ENCODE data around the gene B4GALNT1. TPM values are rescaled to one million over a fixed set of nuclear protein-coding genes. Genes with fewer than 3 reads are reported as not detected.

The B4GALNT1 gene
- total RNA-seq, 1 experiment from 2014 or later = 31.3 TPM

- H3K9ac ChIP-seq (ENCODE audit: low read length) = no peak overlapping the region
- H2AFZ ChIP-seq (ENCODE audit: low read depth, low read length, poor library complexity, severe bottlenecking) = no peak overlapping the region
- ChIA-PET RAD21 (ENCODE audit: low non-redundant PET in 1 of 2, low total read pairs in 2 of 2, uncharacterized antibody in 2 of 2, unreplicated experiment in 2 of 2) (no interaction called here), POLR2A (no interaction called here), CTCF (no interaction called here)
- H3K36me3 ChIP-seq (ENCODE audit: control insufficient read depth in 1 of 2, insufficient read depth in 2 of 2, low read length in 2 of 2) = no peaks in the 10 kb centered on the region
- no peaks in the 10 kb centered on the region for H3K79me2 ChIP-seq (ENCODE audit: insufficient read depth, low read length)
- no peaks in the 10 kb centered on the region for H3K4me1 ChIP-seq (ENCODE audit: control insufficient read depth in 1 of 2, insufficient read depth in 2 of 2, low read length in 2 of 2)
- no peaks in the 10 kb centered on the region for H4K20me1 ChIP-seq (ENCODE audit: insufficient read depth)
- no TSS peak for BruUV-seq (replicated peaks)
- no peak overlapping the region for H3K27ac ChIP-seq (ENCODE audit: low read depth, low read length)
- DNase-seq (ENCODE audit: low read depth, low spot score) = no peak
- H3K9me2 ChIP-seq (ENCODE audit: insufficient read depth) = no peaks in the 10 kb centered on the region
- intact Hi-C loops (cut with micrococcal nuclease) = no loop called here
- no peaks in the 10 kb centered on the region for H3K27me3 ChIP-seq (ENCODE audit: insufficient read depth, low read length)
- TF ChIP-seq CBX3 (IDR thresholded peaks at IDR 0.05; ENCODE audit: low read depth) (no peak), CTCF (IDR thresholded peaks at IDR 0.05 in 2 of 3, conservative IDR thresholded peaks at IDR 0.05 in 1 of 3; ENCODE audit: borderline replicate concordance in 1 of 3, insufficient read depth in 1 of 3, low read depth in 2 of 3, low read length in 2 of 3) (no peak), CEBPB (IDR thresholded peaks at IDR 0.05; ENCODE audit: low read depth) (no peak), SP1 (IDR thresholded peaks at IDR 0.05; ENCODE audit: low read depth) (no peak), SRF (IDR thresholded peaks at IDR 0.05; ENCODE audit: low read depth) (no peak), RAD21 (IDR thresholded peaks at IDR 0.05; ENCODE audit: low read depth) (no peak), EZH2 (IDR thresholded peaks at IDR 0.05) (no peak), ZFX (IDR thresholded peaks at IDR 0.05) (no peak), ATF3 (IDR thresholded peaks at IDR 0.05) (no peak), EZH2phosphoT487 (IDR thresholded peaks at IDR 0.05; ENCODE audit: borderline replicate concordance) (no peak), POLR2A (IDR thresholded peaks at IDR 0.05; ENCODE audit: borderline replicate concordance, extremely low read depth, insufficient read depth, insufficient read length) (no peak), MAX (IDR thresholded peaks at IDR 0.05) (no peak), POLR2AphosphoS5 (IDR thresholded peaks at IDR 0.05; ENCODE audit: low read depth, low read length) (no peak), JUND (IDR thresholded peaks at IDR 0.05) (no peak), ZNF274 (IDR thresholded peaks at IDR 0.05; ENCODE audit: low read depth, low read length) (no peak), REST (IDR thresholded peaks at IDR 0.05; ENCODE audit: low read depth) (no peak), ZBTB33 (IDR thresholded peaks at IDR 0.05; ENCODE audit: extremely low read depth, insufficient replicate concordance, low read length) (no peak)
- H3K9me3 ChIP-seq (ENCODE audit: control insufficient read depth in 1 of 2, insufficient read depth in 1 of 2, low read depth in 1 of 2, low read length in 2 of 2) = no peaks in the 10 kb centered on the region
- H3K4me2 ChIP-seq (ENCODE audit: low read length) = no peak overlapping the region
- ATAC-seq = no peak
- H3K4me3 ChIP-seq (replicated peaks in 1 of 2; ENCODE audit: low read depth in 1 of 2, low read length in 2 of 2) = no peak overlapping the region
Observed at GRCh38 chr12:57674691-57675090, 41.7 kb upstream of the B4GALNT1 start.

All from HCT116 (cell line).